Stimulated activated naive B cell treated with anti-CD40 and anti-IgM and Interleukin-4, amounts not matched to agents 10 μg/mL and 1 μg/mL and 100 μg/mL, for 72 hours (primary cell): ENCODE data around the gene CHIA.
"Not testable (repeated sequence)": the region's sequence is repeated elsewhere in the genome, so short reads cannot be mapped to it uniquely, and the experiment has no call there.

Experiments used
- ATAC-seq, 2 donors: fragments of 150-1000 bp; cut with Tn5 transposase; replicated peaks; 2 replicates each; pipeline ENCODE4 v1.10.0; 2021; ENCODE audit warnings: moderate library complexity in 1 of 2
- DNase-seq: peaks from one replicate; pipeline ENCODE4 v3.0.0; 2021
- H3K27ac Mint-ChIP-seq: one replicate; pipeline ENCODE4 v1.8.0; 2022; ENCODE audit warnings: mild to moderate bottlenecking, mixed read lengths
- H3K27me3 Mint-ChIP-seq, 2 donors: one replicate each; pipeline ENCODE4 v1.8.0; 2022; ENCODE audit warnings: mixed read lengths in 2 of 2
- H3K36me3 Mint-ChIP-seq, 2 donors: one replicate each; pipeline ENCODE4 v1.8.0; 2022; ENCODE audit warnings: mixed read lengths in 2 of 2, mild to moderate bottlenecking in 1 of 2
- H3K4me1 Mint-ChIP-seq, 2 donors: one replicate each; pipeline ENCODE4 v1.8.0; 2022; ENCODE audit warnings: mixed read lengths in 2 of 2, mild to moderate bottlenecking in 1 of 2
- H3K4me3 Mint-ChIP-seq, 2 donors: one replicate each; pipeline ENCODE4 v1.8.0; 2022; ENCODE audit warnings: mild to moderate bottlenecking in 2 of 2, mixed read lengths in 2 of 2, moderate library complexity in 1 of 2
- H3K9me3 Mint-ChIP-seq, 2 donors: one replicate each; pipeline ENCODE4 v1.8.0; 2022; ENCODE audit warnings: mixed read lengths in 2 of 2, mild to moderate bottlenecking in 1 of 2

CHIA gene

GRCh38 chr1:111318523-111318922 lies 27.9 kb downstream of the CHIA start:
- peaks cover 0 to 8% of the 10 kb centered on the region in 2 donors for H3K27me3 Mint-ChIP-seq
- peaks cover 13 to 16% of the 10 kb centered on the region in 2 donors for H3K4me1 Mint-ChIP-seq
- H3K27ac Mint-ChIP-seq, result no peak overlapping the region
- ATAC-seq (no peak), DNase-seq (no peak)
- no peaks in the 10 kb centered on the region for H3K36me3 Mint-ChIP-seq
- H3K9me3 Mint-ChIP-seq, result no peaks in the 10 kb centered on the region
- no peak overlapping the region for H3K4me3 Mint-ChIP-seq

GRCh38 chr1:111320066-111320879 lies 29.6 kb downstream of the CHIA start:
- Mint-ChIP-seq H3K9me3 (no peaks in the 10 kb centered on the region), H3K36me3 (no peaks in the 10 kb centered on the region), H3K4me3 (no peak overlapping the region), H3K4me1 (peaks cover 13 to 16% of the 10 kb centered on the region in 2 donors), H3K27me3 (peaks cover 0 to under 1% of the 10 kb centered on the region in 2 donors), H3K27ac (no peak overlapping the region)
- ATAC-seq (peak in 1 of 2 donors; percentile 67), DNase-seq (no peak)

- Mint-ChIP-seq H3K36me3 (peaks cover 6 to 9% of the 10 kb centered on the region in 2 donors), H3K4me1 (peaks cover 13 to 16% of the 10 kb centered on the region in 2 donors), H3K4me3 (no peak overlapping the region), H3K27me3 (peaks cover 0 to 8% of the 10 kb centered on the region in 2 donors), H3K27ac (no peak overlapping the region), H3K9me3 (peaks cover 7% of the 10 kb centered on the region in 2 donors)
- ATAC-seq, result no peak
- DNase-seq, result no peak
These were observed 32.6 kb downstream of the CHIA start for GRCh38 chr1:111323231-111323630.

GRCh38 chr1:111332190-111332589 lies 41.5 kb downstream of the CHIA start:
- ATAC-seq (peak in 1 of 2 donors; percentile 45), DNase-seq (no peak)
- Mint-ChIP-seq H3K4me1 (peaks cover 3 to 9% of the 10 kb centered on the region in 2 donors), H3K36me3 (peaks cover 15 to 40% of the 10 kb centered on the region in 2 donors), H3K27ac (no peak overlapping the region), H3K9me3 (peaks cover 24 to 26% of the 10 kb centered on the region in 2 donors), H3K4me3 (no peak overlapping the region), H3K27me3 (peaks cover 0 to 8% of the 10 kb centered on the region in 2 donors)

GRCh38 chr1:111334169-111334568 lies 43.5 kb downstream of the CHIA start:
- Mint-ChIP-seq H3K36me3 (peaks cover 3 to 21% of the 10 kb centered on the region in 2 donors), H3K27ac (no peak overlapping the region), H3K9me3 (peaks cover 11 to 13% of the 10 kb centered on the region in 2 donors), H3K27me3 (no peaks in the 10 kb centered on the region), H3K4me1 (peaks cover 3 to 9% of the 10 kb centered on the region in 2 donors), H3K4me3 (no peak overlapping the region)
- ATAC-seq (peak; percentile 60 to 84), DNase-seq (no peak)

DNA sequence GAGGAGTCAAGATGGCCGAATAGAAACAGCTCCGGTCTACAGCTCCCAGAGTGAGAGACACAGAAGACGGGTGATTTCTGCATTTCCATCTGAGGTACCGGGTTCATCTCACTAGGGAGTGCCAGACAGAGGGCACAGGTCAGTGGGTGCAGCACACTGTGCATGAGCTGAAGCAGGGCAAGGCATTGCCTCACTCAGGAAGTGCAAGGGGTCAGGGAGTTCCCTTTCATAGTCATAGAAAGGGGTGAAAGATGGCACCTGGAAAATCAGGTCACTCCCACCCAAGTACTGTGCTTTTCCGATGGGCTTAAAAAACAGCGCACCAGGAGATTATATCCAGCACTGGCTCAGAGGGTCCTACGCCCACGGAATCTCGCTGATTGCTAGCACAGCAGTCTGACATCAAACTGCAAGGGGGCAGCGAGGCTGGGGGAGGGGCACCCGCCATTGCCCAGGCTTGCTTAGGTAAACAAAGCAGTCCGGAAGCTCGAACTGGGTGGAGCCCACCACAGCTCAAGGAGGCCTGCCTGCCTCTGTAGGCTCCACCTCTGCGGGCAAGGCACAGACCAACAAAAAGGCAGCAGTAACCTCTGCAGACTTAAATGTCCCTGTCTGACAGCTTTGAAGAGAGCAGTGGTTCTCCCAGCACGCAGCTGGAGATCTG lies 44.7 kb downstream of the CHIA start:
- not testable (repeated sequence) for DNase-seq, H3K27me3 Mint-ChIP-seq, H3K4me1 Mint-ChIP-seq, ATAC-seq, H3K27ac Mint-ChIP-seq, H3K4me3 Mint-ChIP-seq
- Mint-ChIP-seq H3K36me3 (peaks cover 2 to 13% of the 10 kb centered on the region in 2 donors), H3K9me3 (peaks cover 7 to 12% of the 10 kb centered on the region in 2 donors)

DNA sequence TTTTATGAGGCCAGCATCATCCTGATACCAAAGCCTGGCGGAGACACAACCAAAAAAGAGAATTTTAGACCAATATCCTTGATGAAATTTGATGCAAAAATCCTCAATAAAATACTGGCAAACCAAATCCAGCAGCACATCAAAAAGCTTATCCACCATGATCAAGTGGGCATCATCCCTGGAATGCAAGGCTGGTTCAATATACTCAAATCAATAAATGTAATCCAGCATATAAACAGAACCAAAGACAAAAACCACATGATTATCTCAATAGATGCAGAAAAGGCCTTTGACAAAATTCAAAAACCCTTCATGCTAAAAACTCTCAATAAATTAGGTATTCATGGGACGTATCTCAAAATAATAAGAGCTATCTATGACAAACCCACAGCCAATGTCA lies 48.2 kb downstream of the CHIA start:
- not testable (repeated sequence) for H3K27ac Mint-ChIP-seq, DNase-seq, H3K4me3 Mint-ChIP-seq, H3K27me3 Mint-ChIP-seq, H3K4me1 Mint-ChIP-seq, H3K9me3 Mint-ChIP-seq, ATAC-seq, H3K36me3 Mint-ChIP-seq

GRCh38 chr1:111346089-111346885 lies 55.6 kb downstream of the CHIA start:
- no peaks in the 10 kb centered on the region for H3K27me3 Mint-ChIP-seq
- H3K27ac Mint-ChIP-seq, result peak overlapping the region; percentile 92
- peak; percentile 95 to 97 for ATAC-seq
- H3K4me1 Mint-ChIP-seq, result peaks cover 10 to 12% of the 10 kb centered on the region in 2 donors
- peak; percentile 85 for DNase-seq
- no peaks in the 10 kb centered on the region for H3K9me3 Mint-ChIP-seq
- H3K4me3 Mint-ChIP-seq, result peak overlapping the region; percentile 92
- no peaks in the 10 kb centered on the region for H3K36me3 Mint-ChIP-seq

- ATAC-seq, result no peak
- Mint-ChIP-seq H3K4me1 (peaks cover 10 to 12% of the 10 kb centered on the region in 2 donors), H3K27me3 (no peaks in the 10 kb centered on the region), H3K9me3 (no peaks in the 10 kb centered on the region), H3K4me3 (peak overlapping the region; percentile 92), H3K27ac (peak overlapping the region; percentile 92), H3K36me3 (no peaks in the 10 kb centered on the region)
- DNase-seq, result no peak
These were observed 56.4 kb downstream of the CHIA start for GRCh38 chr1:111347026-111347425.

GRCh38 chr1:111351700-111352099 lies 61.0 kb downstream of the CHIA start:
- H3K36me3 Mint-ChIP-seq, result no peaks in the 10 kb centered on the region
- peaks cover 0 to 3% of the 10 kb centered on the region in 2 donors for H3K9me3 Mint-ChIP-seq
- peaks cover 2 to 7% of the 10 kb centered on the region in 2 donors for H3K4me1 Mint-ChIP-seq
- no peak overlapping the region for H3K27ac Mint-ChIP-seq
- H3K4me3 Mint-ChIP-seq, result no peak overlapping the region
- DNase-seq (no peak), ATAC-seq (no peak)
- peaks cover 0 to 7% of the 10 kb centered on the region in 2 donors for H3K27me3 Mint-ChIP-seq

GRCh38 chr1:111354584-111354983 lies 63.9 kb downstream of the CHIA start:
- H3K27me3 Mint-ChIP-seq, result peaks cover 0 to 7% of the 10 kb centered on the region in 2 donors
- H3K27ac Mint-ChIP-seq, result no peak overlapping the region
- H3K4me3 Mint-ChIP-seq, result no peak overlapping the region
- no peaks in the 10 kb centered on the region for H3K36me3 Mint-ChIP-seq
- peaks cover 0 to 3% of the 10 kb centered on the region in 2 donors for H3K9me3 Mint-ChIP-seq
- ATAC-seq (no peak), DNase-seq (no peak)
- no peaks in the 10 kb centered on the region for H3K4me1 Mint-ChIP-seq

DNA sequence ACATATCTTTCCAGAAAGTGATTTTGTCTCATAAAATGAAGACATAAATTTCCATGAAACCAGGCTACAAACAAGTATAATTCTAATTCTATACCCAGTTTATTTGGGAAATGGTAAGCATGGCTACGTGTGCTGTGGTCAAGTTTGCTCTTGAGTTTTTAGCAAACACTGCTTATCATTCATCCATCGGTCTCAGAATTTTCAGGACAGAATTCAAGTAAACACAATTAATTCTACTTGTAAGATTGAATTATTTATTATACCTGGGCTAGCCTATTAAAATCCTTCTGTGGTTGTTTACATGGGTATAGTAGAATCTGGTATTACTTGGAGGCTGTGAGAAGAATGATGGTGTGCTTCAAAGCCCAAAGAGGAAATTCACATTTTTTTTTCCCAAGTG lies 68.3 kb downstream of the CHIA start:
- ATAC-seq (no peak), DNase-seq (no peak)
- Mint-ChIP-seq H3K27me3 (peaks cover 0 to 9% of the 10 kb centered on the region in 2 donors), H3K9me3 (peaks cover 0 to 3% of the 10 kb centered on the region in 2 donors), H3K36me3 (no peaks in the 10 kb centered on the region), H3K4me3 (no peak overlapping the region), H3K27ac (no peak overlapping the region), H3K4me1 (no peaks in the 10 kb centered on the region)

GRCh38 chr1:111359376-111359775 lies 68.7 kb downstream of the CHIA start:
- Mint-ChIP-seq H3K27ac (no peak overlapping the region), H3K9me3 (peaks cover 0 to 3% of the 10 kb centered on the region in 2 donors)

DNA sequence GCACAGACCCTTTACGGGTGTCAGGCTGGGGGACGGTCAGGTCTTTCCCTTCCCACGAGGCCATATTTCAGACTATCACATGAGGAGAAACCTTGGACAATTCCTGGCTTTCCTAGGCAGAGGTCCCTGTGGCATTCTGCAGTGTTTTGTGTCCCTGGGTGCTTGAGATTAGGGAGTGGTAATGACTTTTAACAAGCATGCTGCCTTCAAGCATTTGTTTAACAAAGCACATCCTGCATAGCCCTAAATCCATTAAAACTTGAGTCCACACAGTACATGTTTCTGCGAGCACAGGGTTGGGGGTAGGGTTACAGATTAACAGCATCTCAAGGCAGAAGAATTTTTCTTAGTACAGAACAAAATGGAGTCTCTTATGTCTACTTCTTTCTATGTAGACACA lies 69.6 kb downstream of the CHIA start:
- H3K27ac Mint-ChIP-seq, H3K4me1 Mint-ChIP-seq, H3K36me3 Mint-ChIP-seq, ATAC-seq, H3K9me3 Mint-ChIP-seq, DNase-seq, H3K4me3 Mint-ChIP-seq: not testable (repeated sequence)
- H3K27me3 Mint-ChIP-seq, result peaks cover 0 to 12% of the 10 kb centered on the region in 2 donors

More at GRCh38 chr1:111359376-111359775, 68.7 kb downstream of the CHIA start:
- ATAC-seq (no peak), DNase-seq (no peak)
- Mint-ChIP-seq H3K4me1 (no peaks in the 10 kb centered on the region), H3K27me3 (peaks cover 0 to 10% of the 10 kb centered on the region in 2 donors), H3K36me3 (no peaks in the 10 kb centered on the region), H3K4me3 (no peak overlapping the region)
